Measurements from ENCODE around the gene TDRD10. TPM values are rescaled to one million over a fixed set of nuclear protein-coding genes. Genes with fewer than 3 reads are reported as not detected.

Gene TDRD10
- total and polyA plus RNA-seq, 8 donors = 0.13 to 4.7 (median 0.39) TPM

DNA sequence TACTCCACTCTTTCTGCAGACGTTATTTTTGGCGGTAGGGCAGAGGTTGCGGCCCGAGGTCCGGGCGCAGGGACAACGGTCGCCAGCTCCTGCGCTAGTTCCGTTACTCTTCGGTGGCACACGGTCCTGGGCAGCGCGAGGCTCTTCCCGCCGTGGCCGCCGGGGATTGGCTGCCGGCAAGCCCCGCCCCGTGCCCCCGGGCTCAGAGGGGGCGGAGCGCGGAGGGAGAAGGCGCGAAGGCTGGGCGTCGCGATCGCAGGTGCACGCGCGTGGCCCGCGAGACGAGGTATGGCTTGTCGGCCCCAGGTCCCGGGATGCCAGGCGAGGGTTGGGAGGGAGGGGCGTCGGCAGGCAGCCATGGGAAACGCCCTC, 711 bp downstream of the TDRD10 start:
- ATAC-seq (peak in 2 of 4 donors; percentile 20 to 26), FAIRE-seq (no peak), DNase-seq (peak in 2 of 6 donors; percentile 23 to 61)
- no peaks in the 10 kb centered on the region for H3K36me3 ChIP-seq
- H3K4me3 ChIP-seq = peak overlapping the region in 2 of 4 donors; percentile 27 to 48
- WGBS, 2 donors = 22 to 27% methylated on average over 32 to 43 of the region's 43 CpGs
- no peak overlapping the region for H3K27ac ChIP-seq
- no peaks in the 10 kb centered on the region for H3K9me3 ChIP-seq
- intact Hi-C loops (cut with DNase I) = no loop called here
- TF ChIP-seq, protein P1, sequence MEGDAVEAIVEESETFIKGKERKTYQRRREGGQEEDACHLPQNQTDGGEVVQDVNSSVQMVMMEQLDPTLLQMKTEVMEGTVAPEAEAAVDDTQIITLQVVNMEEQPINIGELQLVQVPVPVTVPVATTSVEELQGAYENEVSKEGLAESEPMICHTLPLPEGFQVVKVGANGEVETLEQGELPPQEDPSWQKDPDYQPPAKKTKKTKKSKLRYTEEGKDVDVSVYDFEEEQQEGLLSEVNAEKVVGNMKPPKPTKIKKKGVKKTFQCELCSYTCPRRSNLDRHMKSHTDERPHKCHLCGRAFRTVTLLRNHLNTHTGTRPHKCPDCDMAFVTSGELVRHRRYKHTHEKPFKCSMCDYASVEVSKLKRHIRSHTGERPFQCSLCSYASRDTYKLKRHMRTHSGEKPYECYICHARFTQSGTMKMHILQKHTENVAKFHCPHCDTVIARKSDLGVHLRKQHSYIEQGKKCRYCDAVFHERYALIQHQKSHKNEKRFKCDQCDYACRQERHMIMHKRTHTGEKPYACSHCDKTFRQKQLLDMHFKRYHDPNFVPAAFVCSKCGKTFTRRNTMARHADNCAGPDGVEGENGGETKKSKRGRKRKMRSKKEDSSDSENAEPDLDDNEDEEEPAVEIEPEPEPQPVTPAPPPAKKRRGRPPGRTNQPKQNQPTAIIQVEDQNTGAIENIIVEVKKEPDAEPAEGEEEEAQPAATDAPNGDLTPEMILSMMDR (IDR thresholded peaks at IDR 0.05) = no peak
- peaks cover 0 to 16% (median 6%) of the 10 kb centered on the region in 4 donors for H3K27me3 ChIP-seq
- no peaks in the 10 kb centered on the region for H3K4me1 ChIP-seq

DNA sequence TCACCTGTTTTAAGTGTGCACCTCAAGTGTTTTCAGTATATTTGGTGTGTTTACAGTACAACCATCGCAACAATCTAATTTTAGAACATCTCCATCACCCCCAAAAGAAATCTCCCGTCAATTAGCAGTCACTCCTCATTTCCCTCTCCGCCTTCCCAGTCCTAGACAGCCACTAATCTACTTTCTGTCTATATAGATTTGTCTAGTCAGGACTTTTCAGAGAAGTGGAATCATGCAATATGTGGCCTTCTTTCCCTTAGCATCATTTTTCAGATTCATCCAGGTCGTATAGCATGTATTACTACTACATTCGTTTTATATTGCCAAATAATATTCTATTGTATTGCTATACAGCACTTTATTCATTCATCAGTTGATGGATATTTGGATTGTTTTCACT, 1.9 kb downstream of the TDRD10 start:
- no peaks in the 10 kb centered on the region for H3K36me3 ChIP-seq
- intact Hi-C loops (cut with DNase I) = no loop called here
- peaks cover 0 to 16% (median 6%) of the 10 kb centered on the region in 4 donors for H3K27me3 ChIP-seq
- ATAC-seq = no peak
- FAIRE-seq = no peak
- 73 to 76% methylated on average over 5 of the region's 5 CpGs for WGBS, 2 donors
- H3K27ac ChIP-seq = no peak overlapping the region
- H3K4me3 ChIP-seq = no peak overlapping the region
- H3K4me1 ChIP-seq = no peaks in the 10 kb centered on the region
- TF ChIP-seq, protein P1 (IDR thresholded peaks at IDR 0.05) = no peak
- DNase-seq = no peak
- H3K9me3 ChIP-seq = no peaks in the 10 kb centered on the region

DNA sequence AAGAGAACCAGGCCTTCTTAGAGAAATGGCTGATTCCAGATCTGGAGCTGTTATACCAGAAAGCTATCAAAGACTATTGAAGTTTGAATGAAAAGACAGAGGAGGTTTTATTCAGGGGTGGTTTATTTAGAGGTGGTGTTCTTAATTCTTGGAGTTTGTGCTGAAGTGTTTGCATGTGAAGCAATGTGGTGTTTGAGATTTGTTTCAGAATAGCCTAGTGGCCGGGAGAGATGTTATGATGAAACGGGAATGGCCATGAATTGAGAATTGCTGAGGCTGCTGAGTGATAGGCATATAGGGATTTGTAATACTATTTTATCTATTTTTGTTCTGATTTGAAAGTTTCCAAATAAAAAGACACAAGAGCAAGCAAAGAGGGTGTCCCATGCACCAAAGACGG, 10.7 kb downstream of the TDRD10 start:
- DNase-seq (no peak), ATAC-seq (no peak), FAIRE-seq (no peak)
- no peak overlapping the region for H3K27ac ChIP-seq
- H3K4me1 ChIP-seq = no peaks in the 10 kb centered on the region
- no peaks in the 10 kb centered on the region for H3K9me3 ChIP-seq
- H3K4me3 ChIP-seq = no peak overlapping the region
- TF ChIP-seq, protein P1 (IDR thresholded peaks at IDR 0.05) = no peak
- intact Hi-C loops (cut with DNase I) = no loop called here
- H3K36me3 ChIP-seq = no peaks in the 10 kb centered on the region
- no peaks in the 10 kb centered on the region for H3K27me3 ChIP-seq
- WGBS, 2 donors = 80 to 89% methylated on average over 3 of the region's 3 CpGs

DNA sequence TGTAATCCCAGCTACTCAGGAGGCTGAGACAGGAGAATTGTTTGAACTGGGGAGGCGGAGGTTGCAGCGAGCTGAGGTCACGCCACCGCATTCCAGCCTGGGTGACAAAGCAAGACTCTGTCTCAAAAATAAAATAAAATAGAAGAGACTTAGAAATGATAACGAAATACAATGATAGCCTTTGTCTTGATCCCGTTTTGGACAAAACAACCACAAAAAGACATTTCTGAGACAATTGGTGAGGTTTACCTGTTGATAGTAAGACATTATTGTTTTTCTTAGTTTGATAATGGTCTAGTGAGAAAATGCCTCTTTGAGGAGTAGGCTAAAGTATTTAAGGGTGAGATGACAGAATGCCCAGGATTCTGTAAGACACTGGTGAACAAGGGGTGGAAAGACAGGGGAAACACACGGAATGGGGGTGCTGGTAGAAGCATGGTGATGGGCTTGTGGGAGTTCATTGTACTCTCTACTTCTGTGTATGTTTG, 12.1 kb downstream of the TDRD10 start:
- Histone ChIP-seq H3K36me3 (no peaks in the 10 kb centered on the region), H3K9me3 (no peaks in the 10 kb centered on the region), H3K4me1 (no peaks in the 10 kb centered on the region), H3K27ac (no peak overlapping the region), H3K4me3 (no peak overlapping the region), H3K27me3 (no peaks in the 10 kb centered on the region)
- WGBS, 2 donors = 70 to 80% methylated on average over 7 of the region's 7 CpGs
- ATAC-seq = no peak
- FAIRE-seq = no peak
- intact Hi-C loops (cut with DNase I) = no loop called here
- DNase-seq = no peak
- TF ChIP-seq, protein P1 (IDR thresholded peaks at IDR 0.05) = no peak

DNA sequence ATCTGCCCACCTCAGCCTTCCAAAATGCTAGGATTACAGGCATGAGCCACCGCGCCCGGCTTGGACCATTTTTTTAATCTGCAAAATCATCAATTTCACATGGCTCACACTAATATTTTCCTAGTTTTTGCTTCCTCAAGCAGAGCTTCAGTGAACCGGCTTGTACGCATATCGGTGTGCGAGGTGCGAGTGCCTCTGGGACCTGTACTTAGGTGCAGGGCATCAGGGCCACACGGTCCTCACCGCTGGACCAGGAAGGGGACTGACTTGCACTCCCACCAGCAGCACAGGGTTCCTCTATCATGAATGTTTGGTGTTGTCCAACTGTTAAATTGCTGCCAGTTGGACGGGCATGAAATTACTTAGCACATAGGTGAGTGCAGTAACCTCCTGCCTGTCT, 15.6 kb downstream of the TDRD10 start:
- Histone ChIP-seq H3K9me3 (no peaks in the 10 kb centered on the region), H3K27me3 (no peaks in the 10 kb centered on the region), H3K4me3 (no peak overlapping the region), H3K4me1 (no peaks in the 10 kb centered on the region), H3K27ac (no peak overlapping the region), H3K36me3 (no peaks in the 10 kb centered on the region)
- intact Hi-C loops (cut with DNase I) = no loop called here
- TF ChIP-seq, protein P1 (IDR thresholded peaks at IDR 0.05) = no peak
- no peak for ATAC-seq
- DNase-seq = no peak
- no peak for FAIRE-seq
- 84 to 88% methylated on average over 11 of the region's 11 CpGs for WGBS, 2 donors

All from pancreas (tissue), 10 donors.